ENCODE data around the gene LAMTOR4. TPM values are rescaled to one million over a fixed set of nuclear protein-coding genes. Genes with fewer than 3 reads are reported as not detected.

LAMTOR4 gene
- total RNA-seq, 1 donor from 2014 or later = 151 TPM

DNA sequence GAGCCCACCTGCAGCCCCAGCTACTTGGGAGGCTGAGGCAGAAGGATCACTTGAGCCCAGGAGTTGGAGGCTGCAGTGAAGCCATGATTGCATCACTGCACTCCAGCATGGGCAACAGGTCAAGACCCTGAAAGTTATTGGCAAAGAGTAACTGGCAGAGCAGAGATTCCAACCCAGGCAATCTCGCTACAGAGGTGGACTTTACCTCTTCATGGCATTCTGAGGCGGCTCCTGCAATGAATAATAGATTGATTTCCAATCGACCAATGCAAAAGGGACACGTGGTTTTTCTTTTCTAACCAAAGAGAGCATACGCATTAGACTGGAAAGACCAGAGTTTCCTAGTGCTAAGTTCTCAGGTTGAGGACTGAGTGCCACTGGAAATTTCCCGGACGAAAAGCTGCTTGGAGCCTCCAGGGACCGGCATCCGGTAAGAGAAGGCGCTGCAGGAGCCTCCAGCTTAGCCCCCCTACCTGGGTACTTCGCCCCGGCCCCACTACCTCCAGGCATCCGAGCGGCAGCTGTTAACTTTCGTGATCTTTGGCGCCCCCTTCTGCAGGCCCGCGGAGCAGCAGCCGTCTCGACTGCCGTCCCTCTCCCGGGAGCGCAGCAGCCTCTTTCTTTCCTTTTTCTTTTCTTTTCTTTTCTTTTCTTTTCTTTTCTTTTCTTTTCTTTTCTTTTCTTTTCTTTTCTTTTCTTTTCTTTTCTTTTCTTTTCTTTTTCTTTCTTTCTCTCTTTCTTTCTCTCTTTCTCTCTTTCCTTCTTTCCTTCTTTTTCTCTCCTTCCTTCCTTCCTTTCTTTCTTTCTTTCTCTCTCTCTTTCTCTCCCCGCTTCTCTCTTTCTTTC lies 17.9 kb upstream of the LAMTOR4 start:
- ATAC-seq (ENCODE audit: low read depth) = no peak
- ChIA-PET POLR2A (interaction anchor here (0.7 to 3.7 kb wide), 4 partner anchors 29 to 81 kb away, joined by 4 to 15 read pairs (median 4); partner anchors contain the start of genes AP4M1, MCM7 and ZSCAN21), CTCF (interaction anchor here (0.6 to 4.6 kb wide), 19 partner anchors 11 to 292 kb away, joined by 3 to 45 read pairs (median 3); partner anchors contain the start of gene LAMTOR4)
- DNase-seq = peak; percentile 75
- no peak overlapping the region for H3K27ac Mint-ChIP-seq
- no peaks in the 10 kb centered on the region for H3K9me3 Mint-ChIP-seq
- intact Hi-C loops (cut with micrococcal nuclease) = loop anchor here (1.0 kb wide), 5 partner anchors 17 to 218 kb away; partner anchors contain the start of genes LAMTOR4 and ZNF3
- no peak overlapping the region for H3K4me3 Mint-ChIP-seq
- TF ChIP-seq CTCF (IDR thresholded peaks at IDR 0.05) = peak; percentile 95
- no peaks in the 10 kb centered on the region for H3K27me3 Mint-ChIP-seq
- H3K4me1 Mint-ChIP-seq = peaks cover 29% of the 10 kb centered on the region
- peaks cover 8% of the 10 kb centered on the region for H3K36me3 Mint-ChIP-seq (ENCODE audit: low read depth)

- TF ChIP-seq CTCF (IDR thresholded peaks at IDR 0.05) = no peak
- Mint-ChIP-seq H3K36me3 (ENCODE audit: low read depth) (no peaks in the 10 kb centered on the region), H3K4me3 (no peak overlapping the region), H3K27me3 (no peaks in the 10 kb centered on the region), H3K9me3 (no peaks in the 10 kb centered on the region), H3K4me1 (peaks cover 16% of the 10 kb centered on the region), H3K27ac (no peak overlapping the region)
- DNase-seq (no peak), ATAC-seq (ENCODE audit: low read depth) (no peak)
- intact Hi-C loops (cut with micrococcal nuclease) = loop anchor here (1.0 kb wide), 5 partner anchors 58 to 318 kb away; no protein-coding TSS in a partner anchor
- POLR2A ChIA-PET = interaction anchor here (0.6 to 1.8 kb wide), 9 partner anchors 17 to 318 kb away, joined by 3 to 10 read pairs (median 5); partner anchors contain the start of genes LAMTOR4 and PVRIG
- CTCF ChIA-PET = interaction anchor here (0.7 to 4.6 kb wide), 22 partner anchors 11 to 318 kb away, joined by 3 to 45 read pairs (median 6); partner anchors contain the start of genes AP4M1, GPC2, LAMTOR4 and MCM7
Measured at GRCh38 chr7:100132126-100132525, 16.6 kb upstream of the LAMTOR4 start.

DNA sequence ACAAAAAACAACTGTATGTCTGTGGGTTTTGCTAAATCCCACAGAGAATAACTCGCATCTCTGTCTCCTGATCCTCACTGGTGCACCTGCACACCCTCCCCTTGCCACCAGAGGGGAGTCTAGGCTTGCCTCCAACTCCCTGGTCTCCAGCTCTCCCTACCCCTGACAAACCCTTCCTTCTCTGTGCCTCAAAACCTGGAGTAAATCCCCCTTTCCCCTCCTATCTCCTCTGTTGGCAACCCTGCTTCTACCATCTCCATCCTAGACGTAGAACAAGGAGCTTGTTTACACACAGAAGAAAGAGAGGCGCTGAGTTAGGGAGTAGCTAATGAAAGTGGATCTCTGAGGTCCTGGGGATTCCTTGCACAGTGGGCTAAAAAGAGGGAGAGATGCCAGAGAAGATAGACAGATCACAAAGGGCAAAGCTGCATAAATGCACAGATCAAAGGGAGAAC lies 16.0 kb upstream of the LAMTOR4 start:
- peaks cover 18% of the 10 kb centered on the region for H3K4me1 Mint-ChIP-seq
- no peaks in the 10 kb centered on the region for H3K9me3 Mint-ChIP-seq
- DNase-seq (peak; percentile 50), ATAC-seq (ENCODE audit: low read depth) (peak; percentile 89)
- intact Hi-C loops (cut with micrococcal nuclease) = loop anchor here (1.0 kb wide), 5 partner anchors 58 to 318 kb away; no protein-coding TSS in a partner anchor
- H3K27ac Mint-ChIP-seq = no peak overlapping the region
- H3K27me3 Mint-ChIP-seq = no peaks in the 10 kb centered on the region
- no peaks in the 10 kb centered on the region for H3K36me3 Mint-ChIP-seq (ENCODE audit: low read depth)
- POLR2A ChIA-PET = interaction anchor here (0.6 to 1.8 kb wide), 9 partner anchors 16 to 318 kb away, joined by 3 to 10 read pairs (median 4); partner anchors contain the start of genes LAMTOR4 and PVRIG
- CTCF ChIA-PET = interaction anchor here (0.6 to 4.6 kb wide), 32 partner anchors 12 to 329 kb away, joined by 3 to 45 read pairs (median 4); partner anchors contain the start of genes AP4M1, GPC2, LAMTOR4 and MCM7
- TF ChIP-seq CTCF (IDR thresholded peaks at IDR 0.05) = peak; percentile 92
- H3K4me3 Mint-ChIP-seq = no peak overlapping the region

DNA sequence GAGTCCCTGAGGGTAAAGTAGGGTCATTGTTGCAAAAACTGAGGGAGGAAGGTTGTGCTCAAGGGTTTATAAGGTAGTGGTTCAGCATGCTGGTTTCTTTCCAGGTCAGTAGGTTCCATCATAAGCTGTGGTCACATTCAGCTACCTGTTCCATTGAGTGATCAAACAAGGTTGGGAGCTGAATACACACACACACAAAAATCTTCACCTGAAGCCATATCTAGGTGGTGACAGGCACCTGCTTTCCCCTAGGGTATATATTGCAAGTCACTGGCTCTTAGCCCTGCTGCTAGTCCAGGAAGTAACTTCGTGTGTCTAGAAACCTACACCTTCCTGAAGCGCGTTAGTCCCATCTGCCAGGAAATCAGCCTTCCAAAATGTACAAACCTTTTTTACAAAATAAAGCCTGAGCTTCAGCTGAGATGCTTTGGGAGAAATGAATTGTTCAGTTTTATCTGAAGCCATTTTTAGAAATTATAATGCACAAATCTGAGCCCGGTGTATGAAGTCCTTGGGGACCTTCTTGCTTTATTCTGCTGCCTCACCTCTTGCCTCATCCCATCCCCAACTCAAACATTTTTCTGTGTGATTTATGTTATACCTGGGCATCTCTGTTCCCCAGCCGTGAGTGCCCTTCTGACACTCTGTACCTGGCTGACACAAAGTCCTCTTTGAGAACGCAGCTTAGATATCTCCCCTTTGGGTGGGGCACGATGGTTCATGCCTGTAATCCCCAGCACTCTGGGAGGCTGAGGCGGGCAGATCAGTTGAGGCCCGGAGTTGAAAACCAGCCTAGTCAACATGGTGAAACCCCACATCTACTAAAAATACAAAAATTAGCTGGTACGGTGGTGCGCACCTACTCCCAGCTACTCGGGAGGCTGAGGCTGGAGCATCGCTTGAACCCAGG lies 10.6 kb upstream of the LAMTOR4 start:
- ATAC-seq (ENCODE audit: low read depth) (peak; percentile 81), DNase-seq (no peak)
- H3K27ac Mint-ChIP-seq = peak overlapping the region; percentile 68
- peak overlapping the region; percentile 32 for H3K4me3 Mint-ChIP-seq
- POLR2A ChIA-PET = interaction anchor here (0.6 to 2.1 kb wide), 9 partner anchors 10 to 344 kb away, joined by 3 to 16 read pairs (median 4); partner anchors contain the start of genes AP4M1, LAMTOR4 and MEPCE
- no peaks in the 10 kb centered on the region for H3K36me3 Mint-ChIP-seq (ENCODE audit: low read depth)
- intact Hi-C loops (cut with micrococcal nuclease) = loop anchor here (1.0 to 2.0 kb wide), 2 partner anchors 10 to 21 kb away; partner anchors contain the start of genes LAMTOR4 and TRAPPC14
- H3K4me1 Mint-ChIP-seq = peaks cover 25% of the 10 kb centered on the region
- no peaks in the 10 kb centered on the region for H3K27me3 Mint-ChIP-seq
- CTCF ChIA-PET = interaction anchor here (1.4 to 1.6 kb wide), 2 partner anchors 9 to 84 kb away, joined by 3 read pairs; no protein-coding TSS in a partner anchor
- TF ChIP-seq CTCF (IDR thresholded peaks at IDR 0.05) = no peak
- H3K9me3 Mint-ChIP-seq = no peaks in the 10 kb centered on the region
